ENCODE data around the gene ESF1. TPM values are rescaled to one million over a fixed set of nuclear protein-coding genes. Genes with fewer than 3 reads are reported as not detected.
"Not testable (repeated sequence)": the region's sequence is repeated elsewhere in the genome, so short reads cannot be mapped to it uniquely, and the experiment has no call there.

Gene ESF1
- total RNA-seq, 4 donors from 2014 or later, result 12.8 to 16.2 (median 14.6) TPM

- H3K9me3 ChIP-seq, result no peaks in the 10 kb centered on the region
- no peak overlapping the region for H3K27ac ChIP-seq
- no peaks in the 10 kb centered on the region for H3K4me1 ChIP-seq
- WGBS, 2 donors (ENCODE audit: low coverage in 1 of 2), result 68 to 73% methylated on average over 4 of the region's 4 CpGs
- TF ChIP-seq POLR2A (IDR thresholded peaks at IDR 0.05) (no peak), POLR2AphosphoS5 (IDR thresholded peaks at IDR 0.05) (no peak), EP300 (IDR thresholded peaks at IDR 0.05) (no peak)
- TF ChIP-seq, protein P1, sequence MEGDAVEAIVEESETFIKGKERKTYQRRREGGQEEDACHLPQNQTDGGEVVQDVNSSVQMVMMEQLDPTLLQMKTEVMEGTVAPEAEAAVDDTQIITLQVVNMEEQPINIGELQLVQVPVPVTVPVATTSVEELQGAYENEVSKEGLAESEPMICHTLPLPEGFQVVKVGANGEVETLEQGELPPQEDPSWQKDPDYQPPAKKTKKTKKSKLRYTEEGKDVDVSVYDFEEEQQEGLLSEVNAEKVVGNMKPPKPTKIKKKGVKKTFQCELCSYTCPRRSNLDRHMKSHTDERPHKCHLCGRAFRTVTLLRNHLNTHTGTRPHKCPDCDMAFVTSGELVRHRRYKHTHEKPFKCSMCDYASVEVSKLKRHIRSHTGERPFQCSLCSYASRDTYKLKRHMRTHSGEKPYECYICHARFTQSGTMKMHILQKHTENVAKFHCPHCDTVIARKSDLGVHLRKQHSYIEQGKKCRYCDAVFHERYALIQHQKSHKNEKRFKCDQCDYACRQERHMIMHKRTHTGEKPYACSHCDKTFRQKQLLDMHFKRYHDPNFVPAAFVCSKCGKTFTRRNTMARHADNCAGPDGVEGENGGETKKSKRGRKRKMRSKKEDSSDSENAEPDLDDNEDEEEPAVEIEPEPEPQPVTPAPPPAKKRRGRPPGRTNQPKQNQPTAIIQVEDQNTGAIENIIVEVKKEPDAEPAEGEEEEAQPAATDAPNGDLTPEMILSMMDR (IDR thresholded peaks at IDR 0.05), result no peak
- ATAC-seq, result no peak
- H3K27me3 ChIP-seq, result no peaks in the 10 kb centered on the region
- no peak overlapping the region for H3K4me3 ChIP-seq
- peaks cover 0 to 88% of the 10 kb centered on the region in 2 donors for H3K36me3 ChIP-seq
Observed at GRCh38 chr20:13772529-13772928, 12.2 kb downstream of the ESF1 start.

- H3K36me3 ChIP-seq, result peaks cover 0 to 90% of the 10 kb centered on the region in 2 donors
- WGBS, 2 donors (ENCODE audit: low coverage in 1 of 2), result 41 to 47% methylated on average over 4 of the region's 4 CpGs
Observed at GRCh38 chr20:13771853-13772453, 12.8 kb downstream of the ESF1 start.

DNA sequence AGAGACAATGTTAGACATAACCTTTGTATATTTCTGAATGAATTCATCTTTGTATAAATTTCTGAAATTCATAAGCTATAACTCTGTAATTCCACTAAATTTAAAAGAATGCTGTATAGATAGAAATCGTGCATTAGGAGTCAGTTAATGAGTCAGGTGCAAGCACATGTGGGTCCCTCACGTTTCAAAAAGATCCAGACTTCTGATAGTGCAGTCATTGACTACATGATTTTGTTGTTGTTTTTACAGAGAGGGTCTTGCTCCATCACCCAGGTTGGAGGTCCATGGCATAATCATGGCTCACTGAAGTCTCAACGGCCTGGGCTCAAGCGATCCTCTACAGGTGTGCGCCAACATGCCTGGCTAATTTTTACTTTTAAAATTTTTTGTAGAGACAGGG lies 14.6 kb downstream of the ESF1 start:
- H3K9me3 ChIP-seq, result peaks cover 0 to 10% (median 0%) of the 10 kb centered on the region in 3 donors
- ATAC-seq, result no peak
- TF ChIP-seq EP300 (IDR thresholded peaks at IDR 0.05) (no peak), POLR2AphosphoS5 (IDR thresholded peaks at IDR 0.05) (no peak), POLR2A (IDR thresholded peaks at IDR 0.05) (no peak)
- TF ChIP-seq, protein P1 (IDR thresholded peaks at IDR 0.05), result no peak
- H3K27me3 ChIP-seq, result no peaks in the 10 kb centered on the region
- WGBS, 2 donors (ENCODE audit: low coverage in 1 of 2), result 79 to 94% methylated on average over 4 to 5 of the region's 5 CpGs
- no peak overlapping the region for H3K4me3 ChIP-seq
- H3K4me1 ChIP-seq, result no peaks in the 10 kb centered on the region
- peaks cover 7 to 90% of the 10 kb centered on the region in 2 donors for H3K36me3 ChIP-seq
- no peak overlapping the region for H3K27ac ChIP-seq

More at GRCh38 chr20:13771853-13772453, 12.8 kb downstream of the ESF1 start:
- H3K4me1 ChIP-seq, result no peaks in the 10 kb centered on the region
- H3K27ac ChIP-seq, result no peak overlapping the region
- H3K27me3 ChIP-seq, result no peaks in the 10 kb centered on the region
- no peaks in the 10 kb centered on the region for H3K9me3 ChIP-seq
- no peak for ATAC-seq
- TF ChIP-seq, protein P1 (IDR thresholded peaks at IDR 0.05), result peak; percentile 38 to 50 (median 42)
- TF ChIP-seq POLR2AphosphoS5 (IDR thresholded peaks at IDR 0.05), result no peak
- no peak overlapping the region for H3K4me3 ChIP-seq

GRCh38 chr20:13765868-13766416 lies 18.8 kb downstream of the ESF1 start:
- WGBS, 2 donors (ENCODE audit: low coverage in 1 of 2), result 94 to 100% methylated on average over 1 of the region's 1 CpG
- Histone ChIP-seq H3K4me3 (no peak overlapping the region), H3K27me3 (no peaks in the 10 kb centered on the region), H3K36me3 (peaks cover 9 to 92% of the 10 kb centered on the region in 2 donors), H3K9me3 (peaks cover 0 to 10% (median 0%) of the 10 kb centered on the region in 3 donors), H3K27ac (no peak overlapping the region), H3K4me1 (no peaks in the 10 kb centered on the region)
- no peak for ATAC-seq
- no peak for TF ChIP-seq EP300 (IDR thresholded peaks at IDR 0.05)
- TF ChIP-seq, protein P1 (IDR thresholded peaks at IDR 0.05), result no peak
- no peak for TF ChIP-seq POLR2A (IDR thresholded peaks at IDR 0.05)
- TF ChIP-seq POLR2AphosphoS5 (IDR thresholded peaks at IDR 0.05), result no peak

- no peak for TF ChIP-seq EP300 (IDR thresholded peaks at IDR 0.05)
- TF ChIP-seq POLR2A (IDR thresholded peaks at IDR 0.05), result no peak
- no peak for TF ChIP-seq POLR2AphosphoS5 (IDR thresholded peaks at IDR 0.05)
- TF ChIP-seq, protein P1 (IDR thresholded peaks at IDR 0.05), result no peak
- Histone ChIP-seq H3K4me1 (no peaks in the 10 kb centered on the region), H3K4me3 (no peak overlapping the region), H3K9me3 (peaks cover 0 to 10% (median 0%) of the 10 kb centered on the region in 3 donors), H3K27ac (no peak overlapping the region), H3K27me3 (no peaks in the 10 kb centered on the region), H3K36me3 (peaks cover 9 to 89% of the 10 kb centered on the region in 2 donors)
- ATAC-seq, result no peak
Observed at GRCh38 chr20:13765299-13765698, 19.4 kb downstream of the ESF1 start.

DNA sequence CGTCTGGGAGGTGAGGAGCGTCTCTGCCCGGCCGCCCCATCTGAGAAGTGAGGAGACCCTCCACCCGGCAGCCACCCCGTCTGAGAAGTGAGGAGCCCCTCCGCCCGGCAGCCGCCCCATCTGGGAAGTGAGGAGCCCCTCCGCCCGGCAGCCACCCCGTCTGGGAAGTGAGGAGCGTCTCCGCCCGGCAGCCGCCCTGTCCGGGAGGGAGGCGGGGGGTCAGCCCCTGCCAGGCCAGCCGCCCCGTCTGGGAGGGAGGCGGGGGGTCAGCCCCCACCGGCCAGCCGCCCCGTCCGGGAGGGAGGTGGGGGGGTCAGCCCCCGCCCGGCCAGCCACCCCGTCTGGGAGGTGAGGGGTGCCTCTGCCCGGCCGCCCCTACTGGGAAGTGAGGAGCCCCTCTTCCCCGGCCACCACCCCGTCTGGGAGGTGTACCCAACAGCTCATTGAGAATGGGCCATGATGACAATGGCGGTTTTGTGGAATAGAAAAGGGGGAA lies 24.2 kb downstream of the ESF1 start:
- ATAC-seq, H3K4me3 ChIP-seq, H3K9me3 ChIP-seq, H3K27me3 ChIP-seq, H3K4me1 ChIP-seq, H3K27ac ChIP-seq: not testable (repeated sequence)
- no CpG with 5 or more reads among the region's 33 CpGs for WGBS, 2 donors (ENCODE audit: low coverage in 1 of 2)
- H3K36me3 ChIP-seq, result peaks cover 2 to 75% of the 10 kb centered on the region in 2 donors
